Activated CD4-positive, alpha-beta T cell treated with anti-CD3 and anti-CD28 coated beads for 36 hours (primary cell): ENCODE measurements around the gene CBFB. TPM values are rescaled to one million over a fixed set of nuclear protein-coding genes. Genes with fewer than 3 reads are reported as not detected.

Experiments used
- ATAC-seq: fragments of 200-7000 bp; cut with Tn5 transposase; one replicate; pipeline ENCODE4 v1.10.0; 2021; ENCODE audit warnings: mild to moderate bottlenecking, moderate library complexity
- CTCF ChIA-PET: fragments of 350-600 bp; sonication (Branson Sonifier 250); formaldehyde crosslinking; loops from one replicate; lab custom pipeline; 2021; ENCODE audit warnings: antibody characterized with exemption; lab: Charles Lee
- POLR2A ChIA-PET: fragments of 350-600 bp; sonication (Branson Sonifier 250); formaldehyde crosslinking; loops from one replicate; lab custom pipeline; 2021; ENCODE audit warnings: antibody characterized with exemption, inconsistent platforms; lab: Charles Lee
- DNase-seq: peaks from one replicate; pipeline ENCODE4 v3.0.0-alpha.2; 2020
- H3K27ac Mint-ChIP-seq: one replicate; pipeline ENCODE4 v1.8.0; 2021; ENCODE audit warnings: mixed read lengths
- H3K27me3 Mint-ChIP-seq: one replicate; pipeline ENCODE4 v1.8.0; 2021; ENCODE audit warnings: mixed read lengths
- H3K36me3 Mint-ChIP-seq: one replicate; pipeline ENCODE4 v1.8.0; 2021; ENCODE audit warnings: low read depth, mixed read lengths
- H3K4me1 Mint-ChIP-seq: one replicate; pipeline ENCODE4 v1.8.0; 2021; ENCODE audit warnings: mixed read lengths
- H3K4me3 Mint-ChIP-seq: one replicate; pipeline ENCODE4 v1.8.0; 2021; ENCODE audit warnings: mild to moderate bottlenecking, moderate library complexity, mixed read lengths
- H3K9me3 Mint-ChIP-seq: one replicate; pipeline ENCODE4 v1.8.0; 2021; ENCODE audit warnings: low read depth, mixed read lengths
- intact Hi-C, 2 experiments: fragments of 100-400 bp; cut with DNase I in 1 of 2; cut with micrococcal nuclease in 1 of 2; formaldehyde crosslinking; loops; one replicate each; pipeline versions ENCODE4 v1.14.2 to v1.15.1; 2022 to 2024; cut with DNase I, micrococcal nuclease
- total RNA-seq, 2 experiments: library from RNA; stranded (reverse); gene quantifications; one replicate each; pipeline ENCODE4 v1.2.3, GENCODE V29; 2021

Gene CBFB
- total RNA-seq, 2 experiments from 2014 or later = 84.6 to 90.2 TPM

DNA sequence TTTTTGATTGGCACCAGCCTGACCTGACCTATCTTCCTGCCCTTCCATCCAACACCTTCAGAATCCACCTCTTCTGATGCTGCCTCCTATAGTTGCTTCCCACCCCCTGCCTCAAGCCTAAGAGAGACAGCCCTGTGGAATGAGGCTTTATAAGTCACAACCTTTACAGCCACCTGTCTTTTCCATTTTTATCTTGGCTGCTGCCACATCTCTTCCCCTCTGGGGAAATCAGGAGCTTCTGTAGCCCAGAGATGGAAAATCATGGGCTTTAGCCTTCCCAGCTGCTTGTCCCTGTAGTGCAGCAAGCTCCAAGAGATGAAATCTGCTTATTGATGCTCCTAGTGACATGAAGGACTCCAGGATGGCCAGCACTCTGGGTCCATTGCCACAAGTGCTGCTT lies 99.5 kb downstream of the CBFB start:
- Mint-ChIP-seq H3K4me3 (no peak overlapping the region), H3K36me3 (peaks cover 41% of the 10 kb centered on the region), H3K27ac (no peak overlapping the region), H3K27me3 (no peaks in the 10 kb centered on the region), H3K4me1 (no peaks in the 10 kb centered on the region), H3K9me3 (no peaks in the 10 kb centered on the region)
- ATAC-seq (no peak), DNase-seq (no peak)
- ChIA-PET POLR2A (no interaction called here), CTCF (interaction anchor here (1.6 to 3.2 kb wide), 4 partner anchors 27 to 168 kb away, joined by 5 to 10 read pairs (median 6); partner anchors contain the start of gene CES3)
- intact Hi-C loops = no loop called here

DNA sequence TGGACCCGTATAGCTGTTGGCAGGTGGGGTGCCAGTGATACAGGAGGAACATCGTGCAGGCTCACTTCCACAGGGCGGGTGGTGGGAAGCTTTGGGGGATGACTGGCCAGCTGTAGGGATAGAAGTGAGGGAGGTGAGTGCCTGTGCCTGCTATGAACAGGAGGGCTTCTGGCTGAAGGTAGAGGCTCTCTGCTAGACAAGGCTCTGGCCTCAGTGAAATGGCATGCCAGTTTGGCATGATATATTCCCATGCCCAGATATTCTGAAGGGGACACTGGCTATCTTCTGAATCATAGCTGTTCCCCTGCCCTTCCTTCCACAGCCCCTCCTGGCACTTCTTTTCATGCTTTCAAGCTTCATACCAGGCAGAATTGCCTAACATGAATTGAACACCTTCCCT lies 99.9 kb downstream of the CBFB start:
- CTCF ChIA-PET = interaction anchor here (0.8 to 3.2 kb wide), 5 partner anchors 26 to 195 kb away, joined by 4 to 10 read pairs (median 6); partner anchors contain the start of genes CES3 and CIAO2B
- Mint-ChIP-seq H3K27me3 (no peaks in the 10 kb centered on the region), H3K36me3 (peaks cover 40% of the 10 kb centered on the region), H3K27ac (no peak overlapping the region), H3K4me1 (no peaks in the 10 kb centered on the region), H3K9me3 (no peaks in the 10 kb centered on the region), H3K4me3 (no peak overlapping the region)
- POLR2A ChIA-PET = no interaction called here
- ATAC-seq = no peak
- no peak for DNase-seq
- intact Hi-C loops = no loop called here

- ChIA-PET POLR2A (no interaction called here), CTCF (interaction anchor here (0.8 to 3.2 kb wide), 5 partner anchors 28 to 319 kb away, joined by 3 to 10 read pairs (median 5); partner anchors contain the start of genes CES3 and CIAO2B)
- Mint-ChIP-seq H3K36me3 (peaks cover 40% of the 10 kb centered on the region), H3K4me3 (no peak overlapping the region), H3K4me1 (no peaks in the 10 kb centered on the region), H3K27ac (no peak overlapping the region), H3K27me3 (no peaks in the 10 kb centered on the region), H3K9me3 (no peaks in the 10 kb centered on the region)
- ATAC-seq = no peak
- no peak for DNase-seq
- intact Hi-C loops = no loop called here
These were observed 100.5 kb downstream of the CBFB start for GRCh38 chr16:67129422-67129821.

DNA sequence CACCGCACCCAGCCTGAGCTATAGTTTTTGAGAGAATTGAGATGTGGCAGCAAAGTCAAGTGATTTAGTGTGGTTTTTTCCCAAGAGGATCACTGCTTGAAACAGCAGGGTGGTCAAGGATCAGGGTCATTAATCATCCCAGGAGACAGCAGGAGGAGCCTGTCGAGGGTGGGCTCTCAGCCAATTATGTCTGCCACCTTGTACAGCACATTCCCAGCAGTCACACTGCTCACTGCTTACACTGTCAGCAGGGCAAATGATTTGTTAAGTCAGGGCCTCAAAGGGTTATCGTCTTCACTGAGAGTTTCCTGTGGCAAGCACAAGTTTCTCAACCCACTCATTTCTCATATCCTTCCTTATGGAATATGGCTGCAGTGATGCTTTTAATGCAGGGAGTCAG lies 108.7 kb downstream of the CBFB start:
- Mint-ChIP-seq H3K4me1 (no peaks in the 10 kb centered on the region), H3K36me3 (peaks cover 57% of the 10 kb centered on the region), H3K27ac (no peak overlapping the region), H3K4me3 (no peak overlapping the region), H3K9me3 (no peaks in the 10 kb centered on the region), H3K27me3 (no peaks in the 10 kb centered on the region)
- POLR2A ChIA-PET = no interaction called here
- ATAC-seq (no peak), DNase-seq (no peak)
- CTCF ChIA-PET = interaction anchor here (0.6 to 2.7 kb wide), 5 partner anchors 10 to 356 kb away, joined by 3 to 9 read pairs (median 3); no protein-coding TSS in a partner anchor
- intact Hi-C loops = no loop called here

- ATAC-seq (no peak), DNase-seq (no peak)
- Mint-ChIP-seq H3K4me3 (no peak overlapping the region), H3K27ac (no peak overlapping the region), H3K36me3 (peaks cover 56% of the 10 kb centered on the region), H3K4me1 (no peaks in the 10 kb centered on the region), H3K9me3 (no peaks in the 10 kb centered on the region), H3K27me3 (no peaks in the 10 kb centered on the region)
- intact Hi-C loops = no loop called here
- POLR2A ChIA-PET = interaction anchor here (0.8 kb wide), 1 partner anchor 9 kb away, joined by 3 read pairs; the partner anchor contains the start of gene B3GNT9
- CTCF ChIA-PET = interaction anchor here (0.6 to 2.5 kb wide), 6 partner anchors 14 to 183 kb away, joined by 3 to 7 read pairs (median 5); partner anchors contain the start of gene TRADD
These were observed 112.4 kb downstream of the CBFB start for GRCh38 chr16:67141391-67141790.

- ATAC-seq = no peak
- Mint-ChIP-seq H3K9me3 (no peaks in the 10 kb centered on the region), H3K4me1 (no peaks in the 10 kb centered on the region), H3K27ac (no peak overlapping the region), H3K4me3 (no peak overlapping the region), H3K27me3 (no peaks in the 10 kb centered on the region), H3K36me3 (peaks cover 52% of the 10 kb centered on the region)
- ChIA-PET POLR2A (interaction anchor here (0.8 kb wide), 1 partner anchor 9 kb away, joined by 3 read pairs; the partner anchor contains the start of gene B3GNT9), CTCF (interaction anchor here (1.1 to 2.5 kb wide), 2 partner anchors 27 to 124 kb away, joined by 3 to 5 read pairs; no protein-coding TSS in a partner anchor)
- intact Hi-C loops = no loop called here
- DNase-seq = no peak
These were observed 113.4 kb downstream of the CBFB start for GRCh38 chr16:67142342-67142741.

- intact Hi-C loops = no loop called here
- peaks cover 3% of the 10 kb centered on the region for H3K27me3 Mint-ChIP-seq
- ChIA-PET POLR2A (no interaction called here), CTCF (interaction anchor here (1.5 to 1.9 kb wide), 2 partner anchors 10 to 127 kb away, joined by 4 to 7 read pairs; no protein-coding TSS in a partner anchor)
- no peaks in the 10 kb centered on the region for H3K9me3 Mint-ChIP-seq
- no peak overlapping the region for H3K4me3 Mint-ChIP-seq
- no peaks in the 10 kb centered on the region for H3K4me1 Mint-ChIP-seq
- ATAC-seq (no peak), DNase-seq (no peak)
- H3K27ac Mint-ChIP-seq = no peak overlapping the region
- H3K36me3 Mint-ChIP-seq = peaks cover 55% of the 10 kb centered on the region
These were observed 116.0 kb downstream of the CBFB start for GRCh38 chr16:67144943-67145342.

- ChIA-PET POLR2A (no interaction called here), CTCF (interaction anchor here (0.5 to 1.5 kb wide), 4 partner anchors 11 to 128 kb away, joined by 3 to 4 read pairs (median 4); no protein-coding TSS in a partner anchor)
- Mint-ChIP-seq H3K36me3 (peaks cover 48% of the 10 kb centered on the region), H3K27ac (no peak overlapping the region), H3K4me3 (no peak overlapping the region), H3K9me3 (no peaks in the 10 kb centered on the region), H3K4me1 (no peaks in the 10 kb centered on the region), H3K27me3 (peaks cover 3% of the 10 kb centered on the region)
- DNase-seq (no peak), ATAC-seq (no peak)
- intact Hi-C loops = no loop called here
These were observed 116.8 kb downstream of the CBFB start for GRCh38 chr16:67145746-67146145.

GRCh38 chr16:67146523-67147357 lies 117.8 kb downstream of the CBFB start:
- H3K4me3 Mint-ChIP-seq = no peak overlapping the region
- ATAC-seq (no peak), DNase-seq (no peak)
- peaks cover 5% of the 10 kb centered on the region for H3K4me1 Mint-ChIP-seq
- peaks cover 43% of the 10 kb centered on the region for H3K36me3 Mint-ChIP-seq
- ChIA-PET POLR2A (no interaction called here), CTCF (interaction anchor here (0.6 to 1.5 kb wide), 3 partner anchors 9 to 290 kb away, joined by 3 to 4 read pairs (median 4); no protein-coding TSS in a partner anchor)
- intact Hi-C loops = no loop called here
- no peak overlapping the region for H3K27ac Mint-ChIP-seq
- peaks cover 9% of the 10 kb centered on the region for H3K27me3 Mint-ChIP-seq
- no peaks in the 10 kb centered on the region for H3K9me3 Mint-ChIP-seq

GRCh38 chr16:67147437-67148140 lies 118.6 kb downstream of the CBFB start:
- intact Hi-C loops = no loop called here
- no peak for ATAC-seq
- no peak for DNase-seq
- peaks cover 5% of the 10 kb centered on the region for H3K4me1 Mint-ChIP-seq
- no peaks in the 10 kb centered on the region for H3K9me3 Mint-ChIP-seq
- H3K4me3 Mint-ChIP-seq = no peak overlapping the region
- peaks cover 9% of the 10 kb centered on the region for H3K27me3 Mint-ChIP-seq
- no peak overlapping the region for H3K27ac Mint-ChIP-seq
- H3K36me3 Mint-ChIP-seq = peaks cover 36% of the 10 kb centered on the region
- CTCF ChIA-PET = interaction anchor here (1.0 kb wide), 1 partner anchor 10 kb away, joined by 3 read pairs; no protein-coding TSS in a partner anchor
- POLR2A ChIA-PET = no interaction called here

DNA sequence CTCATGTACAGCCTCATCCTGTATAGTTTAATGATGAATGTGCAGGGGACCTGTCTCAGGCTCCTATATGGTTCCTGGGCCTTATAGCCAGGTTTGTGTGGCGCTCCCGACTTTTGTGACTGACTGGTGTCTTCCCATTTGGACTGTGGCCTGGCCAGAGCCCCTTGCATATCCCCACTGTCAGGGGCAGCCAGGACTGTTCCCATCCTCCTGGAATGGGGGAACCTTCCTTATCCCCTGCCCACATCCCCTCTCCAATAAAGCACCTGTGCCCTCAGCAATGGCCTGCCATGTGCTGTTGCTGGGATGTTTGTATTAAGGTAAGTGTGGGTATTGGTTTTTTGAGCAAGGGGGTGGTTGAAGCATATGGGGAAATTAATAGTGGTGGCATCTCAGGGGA lies 119.3 kb downstream of the CBFB start:
- no peaks in the 10 kb centered on the region for H3K9me3 Mint-ChIP-seq
- CTCF ChIA-PET = no interaction called here
- ATAC-seq = no peak
- H3K27me3 Mint-ChIP-seq = peaks cover 14% of the 10 kb centered on the region
- H3K27ac Mint-ChIP-seq = no peak overlapping the region
- H3K4me1 Mint-ChIP-seq = peaks cover 9% of the 10 kb centered on the region
- no peak for DNase-seq
- intact Hi-C loops = no loop called here
- H3K4me3 Mint-ChIP-seq = no peak overlapping the region
- POLR2A ChIA-PET = no interaction called here
- H3K36me3 Mint-ChIP-seq = peaks cover 32% of the 10 kb centered on the region
